Nephron progenitor cell (in vitro differentiated cells): Measurements from ENCODE around the gene KIR2DL3.
"Not testable (repeated sequence)": the region's sequence is repeated elsewhere in the genome, so short reads cannot be mapped to it uniquely, and the experiment has no call there.

Experiments
- DNase-seq: peaks from one replicate; pipeline ENCODE4 v3.0.0; 2021
- H3K27ac Mint-ChIP-seq: 2 replicates; pipeline ENCODE4 v1.8.0; 2021; ENCODE audit warnings: mild to moderate bottlenecking, moderate library complexity, mixed read lengths
- H3K27me3 Mint-ChIP-seq: 2 replicates; pipeline ENCODE4 v1.8.0; 2021; ENCODE audit warnings: mild to moderate bottlenecking, low read depth, mixed read lengths; ENCODE audit not compliant: poor library complexity
- H3K36me3 Mint-ChIP-seq: 2 replicates; pipeline ENCODE4 v1.8.0; 2021; ENCODE audit warnings: low read depth, mixed read lengths
- H3K4me1 Mint-ChIP-seq: 2 replicates; pipeline ENCODE4 v1.8.0; 2021; ENCODE audit warnings: mixed read lengths
- H3K4me3 Mint-ChIP-seq: 2 replicates; pipeline ENCODE4 v1.8.0; 2021; ENCODE audit warnings: mild to moderate bottlenecking, moderate library complexity, mixed read lengths
- H3K9me3 Mint-ChIP-seq: 2 replicates; pipeline ENCODE4 v1.8.0; 2021; ENCODE audit warnings: mild to moderate bottlenecking, moderate library complexity, mixed read lengths
- CTCF ChIP-seq: fragments of 200-600 bp; sonication (generic); IDR thresholded peaks from 2 replicates; pipeline ENCODE4 v1.5.0; 2021; ENCODE audit warnings: antibody characterized with exemption

The KIR2DL3 gene

GRCh38 chr19:54738306-54738705 lies at the start of gene KIR2DL3:
TSS of gene KIR2DL3 (plus strand) at chr19:54738513. CDS start at chr19:54738546, 33 bp downstream.
- H3K36me3 Mint-ChIP-seq, H3K27me3 Mint-ChIP-seq, DNase-seq, H3K27ac Mint-ChIP-seq, H3K4me3 Mint-ChIP-seq, H3K4me1 Mint-ChIP-seq: not testable (repeated sequence)
- peaks cover 93% of the 10 kb centered on the region for H3K9me3 Mint-ChIP-seq

- H3K27me3 Mint-ChIP-seq, result no peaks in the 10 kb centered on the region
- H3K27ac Mint-ChIP-seq, result no peak overlapping the region
- no peak for DNase-seq
- TF ChIP-seq CTCF, result no peak
- H3K9me3 Mint-ChIP-seq, result peaks cover 81% of the 10 kb centered on the region
- no peaks in the 10 kb centered on the region for H3K36me3 Mint-ChIP-seq
- H3K4me3 Mint-ChIP-seq, result no peak overlapping the region
- H3K4me1 Mint-ChIP-seq, result no peaks in the 10 kb centered on the region
These were observed 46.6 kb upstream of the KIR2DL3 start for GRCh38 chr19:54691582-54692297.

GRCh38 chr19:54692298-54692615 lies 46.1 kb upstream of the KIR2DL3 start:
- H3K36me3 Mint-ChIP-seq, result no peaks in the 10 kb centered on the region
- no peak for TF ChIP-seq CTCF
- no peak overlapping the region for H3K27ac Mint-ChIP-seq
- H3K4me3 Mint-ChIP-seq, result no peak overlapping the region
- no peaks in the 10 kb centered on the region for H3K4me1 Mint-ChIP-seq
- H3K27me3 Mint-ChIP-seq, result no peaks in the 10 kb centered on the region
- peaks cover 80% of the 10 kb centered on the region for H3K9me3 Mint-ChIP-seq
- no peak for DNase-seq

- DNase-seq, result no peak
- Mint-ChIP-seq H3K27ac (no peak overlapping the region), H3K36me3 (no peaks in the 10 kb centered on the region), H3K4me1 (no peaks in the 10 kb centered on the region), H3K27me3 (no peaks in the 10 kb centered on the region), H3K9me3 (peaks cover 82% of the 10 kb centered on the region), H3K4me3 (no peak overlapping the region)
- TF ChIP-seq CTCF, result no peak
These were observed 43.7 kb upstream of the KIR2DL3 start for GRCh38 chr19:54694648-54695047.

GRCh38 chr19:54696117-54696548 lies 42.2 kb upstream of the KIR2DL3 start:
- Mint-ChIP-seq H3K27ac (no peak overlapping the region), H3K4me1 (no peaks in the 10 kb centered on the region), H3K9me3 (peaks cover 85% of the 10 kb centered on the region), H3K27me3 (no peaks in the 10 kb centered on the region), H3K36me3 (no peaks in the 10 kb centered on the region), H3K4me3 (no peak overlapping the region)
- no peak for DNase-seq
- TF ChIP-seq CTCF, result no peak

- H3K27ac Mint-ChIP-seq, result no peak overlapping the region
- DNase-seq, result no peak
- peaks cover 85% of the 10 kb centered on the region for H3K9me3 Mint-ChIP-seq
- no peaks in the 10 kb centered on the region for H3K36me3 Mint-ChIP-seq
- H3K27me3 Mint-ChIP-seq, result no peaks in the 10 kb centered on the region
- H3K4me3 Mint-ChIP-seq, result no peak overlapping the region
- TF ChIP-seq CTCF, result no peak
- H3K4me1 Mint-ChIP-seq, result no peaks in the 10 kb centered on the region
These were observed 41.5 kb upstream of the KIR2DL3 start for GRCh38 chr19:54696766-54697165.

GRCh38 chr19:54697716-54698115 lies 40.6 kb upstream of the KIR2DL3 start:
- H3K36me3 Mint-ChIP-seq, H3K4me3 Mint-ChIP-seq, H3K27me3 Mint-ChIP-seq, DNase-seq, H3K4me1 Mint-ChIP-seq, H3K27ac Mint-ChIP-seq: not testable (repeated sequence)
- peaks cover 84% of the 10 kb centered on the region for H3K9me3 Mint-ChIP-seq
